HL-60 (cell line): ENCODE results near the gene FDXACB1.

ENCODE experiments used
- DNase-seq, 2 experiments: peaks; one replicate each; pipeline ENCODE4 v3.0.0-alpha.2; 2010 to 2020; ENCODE audit warnings: low read depth in 1 of 2, low spot score in 1 of 2
- H3K27ac ChIP-seq: fragments of 250-450 bp; sonication (Bioruptor Pico); replicated peaks from 2 replicates; pipeline ENCODE4 v1.5.1; 2020; ENCODE audit warnings: mild to moderate bottlenecking, moderate library complexity
- H3K27me3 ChIP-seq: fragments of 250-450 bp; sonication (Bioruptor Pico); 2 replicates; pipeline ENCODE4 v1.5.1; 2021; ENCODE audit warnings: mild to moderate bottlenecking, moderate library complexity; ENCODE audit not compliant: insufficient read depth, poor library complexity, severe bottlenecking
- H3K4me3 ChIP-seq: replicated peaks from 2 replicates; pipeline ENCODE4 v1.5.1; 2011; ENCODE audit warnings: mild to moderate bottlenecking, control low read depth, low read length; ENCODE audit not compliant: insufficient read depth
- GABPA ChIP-seq: IDR thresholded peaks from 2 replicates; pipeline ENCODE4 v1.6.1; 2012; ENCODE audit warnings: low read depth
- POLR2AphosphoS5 ChIP-seq: IDR thresholded peaks from 2 replicates; pipeline ENCODE4 v1.6.1; 2012; ENCODE audit warnings: low read depth
- SPI1 ChIP-seq: IDR thresholded peaks from 2 replicates; pipeline ENCODE4 v1.6.1; 2012; ENCODE audit warnings: low read depth, mild to moderate bottlenecking, borderline replicate concordance
- TF ChIP-seq, protein P1 (sequence below): IDR thresholded peaks from 2 replicates; pipeline ENCODE4 v1.6.1; 2012; ENCODE audit warnings: low read depth; ENCODE audit not compliant: insufficient replicate concordance
- TF ChIP-seq, protein P2 (sequence below): IDR thresholded peaks from one replicate; pipeline ENCODE4 v1.5.1; 2011; ENCODE audit warnings: low read length, control low read depth, inconsistent platforms; ENCODE audit not compliant: insufficient read depth

Gene FDXACB1

DNA sequence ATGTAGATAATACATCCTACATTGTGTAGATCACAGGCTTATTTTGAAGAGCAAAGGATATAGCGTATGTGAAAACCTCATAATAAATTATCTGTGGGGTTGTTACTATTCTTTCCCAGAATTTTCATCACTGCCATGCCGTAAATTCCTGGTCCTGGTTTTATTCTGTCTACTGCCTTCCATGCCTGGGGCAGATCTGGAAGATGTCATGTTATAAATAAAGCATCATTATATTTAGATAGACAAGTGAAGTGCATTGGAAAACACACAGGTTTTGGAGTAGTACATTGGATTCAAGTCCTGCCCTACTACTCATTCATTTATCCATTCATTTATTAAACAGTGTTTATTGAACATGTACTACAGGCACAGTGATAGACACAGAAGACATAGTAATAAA, 41.9 kb upstream of the FDXACB1 start:
- TF ChIP-seq, protein P1, sequence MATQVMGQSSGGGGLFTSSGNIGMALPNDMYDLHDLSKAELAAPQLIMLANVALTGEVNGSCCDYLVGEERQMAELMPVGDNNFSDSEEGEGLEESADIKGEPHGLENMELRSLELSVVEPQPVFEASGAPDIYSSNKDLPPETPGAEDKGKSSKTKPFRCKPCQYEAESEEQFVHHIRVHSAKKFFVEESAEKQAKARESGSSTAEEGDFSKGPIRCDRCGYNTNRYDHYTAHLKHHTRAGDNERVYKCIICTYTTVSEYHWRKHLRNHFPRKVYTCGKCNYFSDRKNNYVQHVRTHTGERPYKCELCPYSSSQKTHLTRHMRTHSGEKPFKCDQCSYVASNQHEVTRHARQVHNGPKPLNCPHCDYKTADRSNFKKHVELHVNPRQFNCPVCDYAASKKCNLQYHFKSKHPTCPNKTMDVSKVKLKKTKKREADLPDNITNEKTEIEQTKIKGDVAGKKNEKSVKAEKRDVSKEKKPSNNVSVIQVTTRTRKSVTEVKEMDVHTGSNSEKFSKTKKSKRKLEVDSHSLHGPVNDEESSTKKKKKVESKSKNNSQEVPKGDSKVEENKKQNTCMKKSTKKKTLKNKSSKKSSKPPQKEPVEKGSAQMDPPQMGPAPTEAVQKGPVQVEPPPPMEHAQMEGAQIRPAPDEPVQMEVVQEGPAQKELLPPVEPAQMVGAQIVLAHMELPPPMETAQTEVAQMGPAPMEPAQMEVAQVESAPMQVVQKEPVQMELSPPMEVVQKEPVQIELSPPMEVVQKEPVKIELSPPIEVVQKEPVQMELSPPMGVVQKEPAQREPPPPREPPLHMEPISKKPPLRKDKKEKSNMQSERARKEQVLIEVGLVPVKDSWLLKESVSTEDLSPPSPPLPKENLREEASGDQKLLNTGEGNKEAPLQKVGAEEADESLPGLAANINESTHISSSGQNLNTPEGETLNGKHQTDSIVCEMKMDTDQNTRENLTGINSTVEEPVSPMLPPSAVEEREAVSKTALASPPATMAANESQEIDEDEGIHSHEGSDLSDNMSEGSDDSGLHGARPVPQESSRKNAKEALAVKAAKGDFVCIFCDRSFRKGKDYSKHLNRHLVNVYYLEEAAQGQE = no peak
- TF ChIP-seq, protein P2, sequence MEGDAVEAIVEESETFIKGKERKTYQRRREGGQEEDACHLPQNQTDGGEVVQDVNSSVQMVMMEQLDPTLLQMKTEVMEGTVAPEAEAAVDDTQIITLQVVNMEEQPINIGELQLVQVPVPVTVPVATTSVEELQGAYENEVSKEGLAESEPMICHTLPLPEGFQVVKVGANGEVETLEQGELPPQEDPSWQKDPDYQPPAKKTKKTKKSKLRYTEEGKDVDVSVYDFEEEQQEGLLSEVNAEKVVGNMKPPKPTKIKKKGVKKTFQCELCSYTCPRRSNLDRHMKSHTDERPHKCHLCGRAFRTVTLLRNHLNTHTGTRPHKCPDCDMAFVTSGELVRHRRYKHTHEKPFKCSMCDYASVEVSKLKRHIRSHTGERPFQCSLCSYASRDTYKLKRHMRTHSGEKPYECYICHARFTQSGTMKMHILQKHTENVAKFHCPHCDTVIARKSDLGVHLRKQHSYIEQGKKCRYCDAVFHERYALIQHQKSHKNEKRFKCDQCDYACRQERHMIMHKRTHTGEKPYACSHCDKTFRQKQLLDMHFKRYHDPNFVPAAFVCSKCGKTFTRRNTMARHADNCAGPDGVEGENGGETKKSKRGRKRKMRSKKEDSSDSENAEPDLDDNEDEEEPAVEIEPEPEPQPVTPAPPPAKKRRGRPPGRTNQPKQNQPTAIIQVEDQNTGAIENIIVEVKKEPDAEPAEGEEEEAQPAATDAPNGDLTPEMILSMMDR = no peak
- TF ChIP-seq POLR2AphosphoS5 = no peak
- TF ChIP-seq SPI1 = no peak
- TF ChIP-seq GABPA = no peak
- no peak for DNase-seq
- Histone ChIP-seq H3K27ac (no peak overlapping the region), H3K27me3 (no peaks in the 10 kb centered on the region), H3K4me3 (no peak overlapping the region)

DNA sequence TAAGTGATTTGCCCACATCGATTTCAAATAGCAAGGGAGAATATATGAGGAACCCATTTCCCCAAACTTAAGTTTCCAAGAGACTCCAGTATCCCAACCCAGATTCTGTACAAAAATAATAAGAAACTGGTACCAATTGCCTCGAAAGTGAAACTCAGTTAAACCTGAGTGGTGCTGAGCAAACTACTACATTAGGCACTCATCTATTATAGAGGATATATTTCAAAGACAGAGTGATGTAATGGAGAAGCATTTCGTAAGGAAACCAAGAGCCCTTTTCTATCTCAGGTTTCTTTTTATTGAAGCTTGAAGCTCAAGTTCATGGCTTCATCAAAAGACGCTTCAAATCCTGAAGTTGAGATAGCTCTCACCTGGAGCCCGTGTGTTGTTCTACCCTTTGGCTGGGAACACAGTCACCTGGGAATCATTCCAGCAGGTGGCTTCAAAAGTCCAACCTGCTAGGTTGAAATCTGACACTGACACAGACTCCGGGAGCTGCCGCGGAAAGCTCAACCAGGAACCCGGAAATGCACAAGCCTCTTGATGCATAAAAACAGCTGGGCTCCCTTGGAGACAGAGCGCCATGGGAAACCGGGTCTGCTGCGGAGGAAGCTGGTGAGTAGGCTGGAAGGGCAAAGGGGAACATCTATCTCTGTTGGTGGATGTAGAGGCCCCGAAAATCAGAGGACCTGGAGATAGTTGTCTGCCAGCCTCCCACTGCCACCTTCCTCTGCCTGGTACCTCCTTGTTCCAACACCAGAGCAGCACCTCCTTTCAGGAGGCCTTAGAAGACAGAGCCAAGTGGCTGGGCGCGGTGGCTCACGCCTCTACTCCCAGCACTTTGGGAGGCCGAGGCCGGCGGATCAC, 39.7 kb upstream of the FDXACB1 start, which contains the start of gene C11orf52:
Gene C11orf52, plus strand, starts transcription at position 524 of the 867 bp plus-strand sequence. Its CDS starts 60 bp downstream, at position 584.
- TF ChIP-seq, protein P2 = no peak
- TF ChIP-seq, protein P1 = no peak
- TF ChIP-seq SPI1 (no peak), POLR2AphosphoS5 (no peak), GABPA (no peak)
- no peak for DNase-seq
- no peak within 1 kb of the TSS for H3K27ac ChIP-seq
- no peaks in the 10 kb centered on the region for H3K27me3 ChIP-seq
- H3K4me3 ChIP-seq = no peak within 1 kb of the TSS

DNA sequence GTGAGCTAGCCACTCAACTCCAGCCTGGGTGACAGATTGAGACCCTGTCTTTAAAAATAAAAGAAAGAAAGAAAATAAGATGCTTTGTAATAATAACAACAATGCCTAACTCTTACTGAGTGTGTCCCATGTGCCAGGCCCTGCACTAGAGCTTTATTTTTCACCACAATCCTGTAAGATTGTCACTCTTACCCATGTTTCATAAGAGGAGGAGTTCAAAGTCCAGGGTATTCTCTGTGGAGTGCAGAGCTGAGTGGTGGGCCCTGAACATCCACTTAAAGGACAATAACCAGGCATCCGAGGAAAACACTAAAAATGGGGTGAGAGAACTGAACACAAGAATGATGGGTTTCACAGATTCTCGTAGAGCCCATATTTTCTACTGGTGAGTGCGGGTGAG, 38.8 kb upstream of the FDXACB1 start:
- Histone ChIP-seq H3K4me3 (no peak overlapping the region), H3K27ac (no peak overlapping the region), H3K27me3 (no peaks in the 10 kb centered on the region)
- TF ChIP-seq, protein P1 = no peak
- no peak for TF ChIP-seq POLR2AphosphoS5
- TF ChIP-seq, protein P2 = no peak
- TF ChIP-seq SPI1 = no peak
- no peak for TF ChIP-seq GABPA
- no peak for DNase-seq
